NCI-H1694 (cell line): ENCODE data around the gene SH3BGRL2.
A peak's percentile ranks its signal among the peaks of the same experiment; 100 is the strongest.

Source experiments
- DNase-seq: peaks from one replicate; lab custom pipeline; 2025; lab: John Stamatoyannopoulos, UW

SH3BGRL2 gene

GRCh38 chr6:79630883-79631692, at the start of gene SH3BGRL2:
Gene SH3BGRL2, plus strand, starts transcription at chr6:79631329. Its CDS starts 133 bp downstream, at chr6:79631462.
- peak; percentile 64 for DNase-seq

GRCh38 chr6:79584332-79584731, 46.8 kb upstream of the SH3BGRL2 start:
- no peak for DNase-seq

- no peak for DNase-seq
These were observed 44.6 kb upstream of the SH3BGRL2 start for GRCh38 chr6:79586548-79586947.

GRCh38 chr6:79589701-79590100, 41.4 kb upstream of the SH3BGRL2 start:
- no peak for DNase-seq

- DNase-seq = no peak
These were observed 34.0 kb upstream of the SH3BGRL2 start for GRCh38 chr6:79597155-79597554.

GRCh38 chr6:79598012-79598411, 33.1 kb upstream of the SH3BGRL2 start:
- DNase-seq = no peak

GRCh38 chr6:79599725-79600259, 31.3 kb upstream of the SH3BGRL2 start:
- no peak for DNase-seq

GRCh38 chr6:79600313-79600712, 30.8 kb upstream of the SH3BGRL2 start:
- DNase-seq = no peak

GRCh38 chr6:79600812-79601609, 30.1 kb upstream of the SH3BGRL2 start:
- no peak for DNase-seq

- DNase-seq = peak; percentile 65
These were observed 28.3 kb upstream of the SH3BGRL2 start for GRCh38 chr6:79602859-79603258.

- no peak for DNase-seq
These were observed 26.5 kb upstream of the SH3BGRL2 start for GRCh38 chr6:79604583-79605037.

GRCh38 chr6:79605061-79605460, 26.1 kb upstream of the SH3BGRL2 start:
- no peak for DNase-seq

- no peak for DNase-seq
These were observed 25.0 kb upstream of the SH3BGRL2 start for GRCh38 chr6:79605968-79606764.

- no peak for DNase-seq
These were observed 24.1 kb upstream of the SH3BGRL2 start for GRCh38 chr6:79607000-79607399.

GRCh38 chr6:79608334-79609224, 22.6 kb upstream of the SH3BGRL2 start:
- no peak for DNase-seq

- no peak for DNase-seq
These were observed 21.9 kb upstream of the SH3BGRL2 start for GRCh38 chr6:79609225-79609595.

GRCh38 chr6:79610306-79611009, 20.7 kb upstream of the SH3BGRL2 start:
- no peak for DNase-seq

GRCh38 chr6:79612457-79612856, 18.7 kb upstream of the SH3BGRL2 start:
- no peak for DNase-seq

GRCh38 chr6:79612918-79613317, 18.2 kb upstream of the SH3BGRL2 start:
- DNase-seq = no peak

GRCh38 chr6:79613912-79614311, 17.2 kb upstream of the SH3BGRL2 start:
- DNase-seq = no peak
